HG03442 (cell line): Measurements from ENCODE around the gene CYTH1.

Experiments
- ATAC-seq: cut with Tn5 transposase; IDR thresholded peaks from one replicate; pipeline ENCODE4 v1.9.1; 2021; ENCODE audit warnings: mild to moderate bottlenecking, moderate library complexity; ENCODE audit not compliant: unreplicated experiment

The CYTH1 gene

DNA sequence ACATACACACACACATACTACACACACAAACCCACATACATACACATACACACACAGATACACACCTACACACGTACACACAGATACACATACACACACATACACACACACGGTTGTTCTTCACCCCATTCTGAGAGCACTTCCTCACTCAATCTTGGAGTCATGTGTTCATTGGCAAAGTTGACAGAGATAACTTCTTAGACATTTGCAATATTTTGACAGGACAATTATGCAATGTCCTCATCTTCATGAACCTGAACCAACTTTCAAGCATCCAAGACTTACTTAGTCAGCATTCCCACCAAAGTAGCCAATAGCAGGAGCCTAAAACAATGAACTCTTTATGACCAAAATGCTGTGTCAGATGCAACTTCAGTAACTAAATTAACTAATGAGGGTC lies 127.7 kb downstream of the CYTH1 start:
- ATAC-seq, result no peak

DNA sequence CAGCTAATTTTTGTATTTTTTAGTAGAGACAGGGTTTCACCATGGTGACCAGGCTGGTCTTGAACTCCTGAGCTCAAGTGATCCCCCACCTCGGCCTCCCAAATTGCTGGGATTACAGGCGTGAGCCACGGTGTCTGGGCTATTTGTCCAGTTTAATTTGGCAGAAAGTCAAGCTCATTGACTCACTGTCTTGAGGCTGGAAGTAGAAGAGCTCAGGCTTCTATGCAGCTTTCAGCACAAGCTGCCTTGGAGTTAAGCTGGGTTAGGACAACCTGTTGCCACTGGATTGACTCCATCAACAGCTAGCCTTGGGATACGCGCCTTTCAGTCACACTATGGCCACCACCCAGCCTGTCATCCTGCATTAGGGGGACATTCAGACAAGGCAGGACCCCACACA lies 128.7 kb downstream of the CYTH1 start:
- ATAC-seq, result no peak

DNA sequence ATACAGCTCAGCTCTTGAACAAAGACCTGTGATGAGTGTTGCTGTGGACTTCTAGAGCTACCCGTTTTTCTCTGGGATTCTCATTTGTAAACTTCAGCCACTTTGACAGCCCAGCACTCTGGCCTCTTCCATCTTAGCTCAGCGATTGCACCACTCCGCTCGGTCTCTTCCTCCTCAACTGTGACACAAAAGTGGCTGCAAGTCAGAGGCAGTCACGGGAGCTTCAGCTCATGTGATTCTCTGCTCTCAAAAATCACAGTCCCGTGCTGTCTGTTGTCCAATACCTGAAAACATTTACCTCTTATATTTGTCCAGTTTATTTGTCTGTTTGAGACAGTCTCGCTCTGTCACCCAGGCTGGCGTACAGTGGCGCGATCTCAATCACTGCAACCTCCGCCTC lies 129.2 kb downstream of the CYTH1 start:
- ATAC-seq, result no peak

DNA sequence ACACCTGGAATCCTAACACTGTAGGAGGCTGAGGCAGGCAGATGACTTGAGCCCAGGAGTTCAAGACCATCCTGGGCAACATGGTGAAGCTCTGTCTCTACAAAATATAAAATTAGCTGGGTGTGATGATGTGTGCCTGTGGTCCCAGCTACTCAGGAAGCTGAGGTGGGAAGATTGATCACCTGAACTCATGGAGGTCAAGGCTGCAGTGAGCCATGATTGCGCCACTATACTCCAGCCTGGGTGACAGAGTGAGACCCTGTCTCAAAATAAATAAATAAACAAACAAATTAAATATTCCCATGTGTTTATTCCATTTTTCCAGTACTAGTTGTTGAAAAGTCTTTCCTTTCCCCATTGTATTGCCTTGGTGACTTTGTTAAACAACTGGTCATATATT lies 130.0 kb downstream of the CYTH1 start:
- no peak for ATAC-seq

DNA sequence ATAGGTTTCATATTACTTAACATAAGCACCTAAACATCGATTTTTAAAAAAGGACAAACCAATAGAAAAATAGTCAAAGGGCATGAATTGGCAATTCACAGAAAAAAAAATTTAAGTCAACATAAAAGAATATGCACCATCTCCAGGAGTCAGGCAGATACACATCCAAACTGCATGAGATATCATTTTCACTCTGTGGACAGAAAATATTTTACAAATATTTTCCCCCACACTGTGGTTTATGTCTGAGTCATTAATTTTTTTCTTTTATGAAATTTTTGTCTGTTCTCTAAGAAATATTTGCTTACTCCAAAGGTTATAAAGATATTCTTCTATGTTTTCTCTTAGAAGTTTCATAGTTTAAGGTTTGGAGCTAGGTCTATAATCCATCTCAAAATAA lies 130.5 kb downstream of the CYTH1 start:
- no peak for ATAC-seq

DNA sequence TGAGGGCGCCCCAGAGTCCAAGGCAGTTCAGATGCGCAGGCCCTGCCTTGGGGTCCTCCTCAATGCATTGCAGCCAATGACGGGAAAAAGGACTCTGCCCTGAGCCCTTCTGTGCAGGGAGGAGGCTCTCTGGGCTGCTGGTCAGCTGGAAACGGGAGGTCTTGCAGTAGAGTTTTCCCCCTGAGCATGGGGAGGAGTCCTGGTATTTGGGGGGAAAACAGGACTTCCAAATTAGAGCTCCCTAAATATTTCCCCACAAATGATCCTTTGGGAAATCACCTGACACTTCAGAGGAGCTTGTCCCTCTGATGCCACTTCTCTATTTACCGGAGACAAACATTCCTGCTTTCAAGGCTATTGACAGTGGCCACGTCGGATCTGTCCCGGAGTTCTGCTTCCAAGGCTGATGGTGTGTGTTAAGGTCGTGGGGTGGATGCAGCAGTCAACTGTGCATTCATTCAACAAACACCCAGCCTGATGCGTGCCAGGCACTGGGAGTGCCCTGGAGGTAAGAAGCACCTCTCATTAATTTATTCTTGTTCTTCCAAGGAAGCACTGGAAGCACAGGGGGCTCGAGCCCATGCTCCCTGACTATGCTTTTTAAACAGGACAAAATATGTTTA lies 131.9 kb downstream of the CYTH1 start:
- no peak for ATAC-seq

DNA sequence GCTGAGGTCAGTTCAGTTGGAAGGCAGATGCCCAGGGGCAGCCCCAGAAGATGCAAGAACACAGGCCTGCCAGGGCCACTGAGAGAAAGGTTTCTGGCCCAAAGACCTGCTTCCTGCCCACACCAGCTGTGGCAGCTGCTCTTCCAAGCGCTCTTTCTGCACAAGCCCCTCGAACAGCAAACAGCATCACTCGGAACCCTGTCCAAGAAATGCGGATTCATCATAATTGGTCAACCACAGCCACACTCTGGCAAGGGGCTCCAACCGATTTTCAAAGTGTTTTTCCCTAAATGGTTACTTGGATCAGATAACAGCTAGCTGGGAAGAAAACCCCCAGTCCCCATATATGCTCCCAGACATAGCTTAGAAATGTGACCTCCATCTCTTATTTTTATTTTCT lies 133.8 kb downstream of the CYTH1 start:
- no peak for ATAC-seq

DNA sequence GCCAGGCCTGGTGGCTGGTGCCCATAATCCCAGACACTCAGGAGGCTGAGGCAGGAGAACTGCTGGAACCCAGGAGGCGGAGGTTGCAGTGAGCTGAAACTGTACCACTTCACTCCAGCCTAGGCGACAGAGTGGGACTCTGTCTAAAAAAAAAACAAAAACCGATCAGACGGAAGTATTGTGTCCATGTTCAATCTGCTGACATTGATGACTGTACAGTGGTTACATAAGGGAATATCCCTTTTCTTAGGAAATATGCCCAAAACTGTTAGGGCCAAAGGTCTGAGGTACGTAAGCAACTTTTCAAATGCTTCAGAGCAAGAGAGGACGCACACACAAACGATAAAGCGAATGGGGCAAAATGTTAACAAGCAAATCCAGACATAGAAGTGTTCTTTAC lies 135.0 kb downstream of the CYTH1 start:
- ATAC-seq, result no peak

DNA sequence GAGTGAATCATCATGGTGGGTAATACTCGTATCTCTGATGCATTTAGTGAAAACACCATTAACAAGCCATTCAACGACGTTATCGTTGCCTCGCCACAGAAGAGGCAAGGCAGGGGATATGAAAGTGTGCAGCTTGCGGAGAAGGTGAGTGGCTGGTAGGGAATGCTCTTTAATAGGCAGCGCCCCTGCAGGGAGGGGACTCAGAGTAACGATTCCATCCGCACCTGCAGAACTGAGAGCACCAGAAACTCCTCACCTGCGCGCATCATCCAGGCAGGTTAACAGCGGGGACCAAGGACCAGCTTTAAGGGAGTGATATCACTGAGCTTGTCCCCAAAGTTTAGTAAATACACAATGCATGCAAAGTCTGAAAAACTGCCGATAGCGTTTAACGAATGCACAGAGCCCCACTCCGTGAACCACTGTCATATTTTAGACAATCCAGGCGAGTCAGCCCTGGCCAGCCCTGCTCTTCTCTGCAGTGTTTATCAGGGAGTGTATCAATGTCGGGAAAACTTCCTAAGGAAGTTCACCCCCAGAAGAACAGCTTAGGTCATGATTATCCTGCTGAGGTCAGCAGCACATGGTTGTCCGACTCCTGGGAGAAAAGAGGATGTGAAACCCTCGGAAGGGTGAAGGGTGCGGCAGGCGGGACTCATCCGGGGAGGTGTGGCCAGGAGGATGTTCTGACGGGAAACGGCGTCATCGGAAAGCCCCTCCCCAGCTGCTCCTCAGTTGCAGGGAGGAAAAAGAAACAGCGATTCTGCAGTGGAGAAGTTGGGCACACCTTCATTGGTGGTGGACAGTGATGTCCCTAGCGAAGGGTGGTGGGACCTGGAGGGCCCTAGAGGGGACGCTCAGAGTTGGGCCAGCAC lies 136.4 kb downstream of the CYTH1 start:
- ATAC-seq, result peak; percentile 64

DNA sequence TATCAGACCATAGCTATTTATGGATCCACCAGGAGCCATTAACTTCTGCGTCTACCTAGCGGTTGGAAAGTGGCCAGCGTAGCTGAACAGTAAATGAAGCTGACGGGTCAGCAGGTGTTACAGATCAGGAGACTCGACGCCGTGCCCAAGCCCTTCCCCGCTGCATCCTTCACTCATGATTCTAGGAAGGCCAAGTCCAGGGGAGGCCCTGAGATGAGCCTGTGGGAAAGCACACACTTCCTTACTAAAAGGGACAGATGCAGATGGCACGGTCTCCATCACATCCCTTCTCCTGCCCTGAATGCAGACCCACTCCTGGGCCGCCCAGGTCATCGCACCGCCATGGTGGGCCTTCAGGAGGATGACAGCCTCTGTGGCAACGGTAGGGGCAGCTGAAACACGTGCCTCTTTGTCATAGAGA lies 137.1 kb downstream of the CYTH1 start:
- ATAC-seq, result no peak

DNA sequence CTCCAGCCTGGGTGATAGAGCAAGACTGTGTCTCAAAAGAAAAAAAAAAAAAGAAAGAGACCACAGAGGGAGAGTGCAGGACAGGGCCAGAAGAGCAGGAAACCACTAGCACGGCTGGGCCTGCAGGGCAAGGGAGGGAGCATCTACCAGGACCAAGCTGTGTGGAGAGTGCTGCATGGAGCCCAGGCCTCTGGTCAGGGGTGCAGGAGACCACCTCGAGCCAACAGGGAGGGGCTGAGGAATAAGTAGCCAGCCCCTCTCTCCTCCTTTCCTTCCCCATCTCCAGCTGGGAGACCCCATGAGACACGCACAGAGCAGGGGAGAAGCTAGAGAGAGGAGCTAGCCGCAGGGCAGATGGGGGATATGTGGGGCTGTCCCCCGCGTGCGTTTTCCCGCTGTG lies 137.8 kb downstream of the CYTH1 start:
- ATAC-seq, result no peak

DNA sequence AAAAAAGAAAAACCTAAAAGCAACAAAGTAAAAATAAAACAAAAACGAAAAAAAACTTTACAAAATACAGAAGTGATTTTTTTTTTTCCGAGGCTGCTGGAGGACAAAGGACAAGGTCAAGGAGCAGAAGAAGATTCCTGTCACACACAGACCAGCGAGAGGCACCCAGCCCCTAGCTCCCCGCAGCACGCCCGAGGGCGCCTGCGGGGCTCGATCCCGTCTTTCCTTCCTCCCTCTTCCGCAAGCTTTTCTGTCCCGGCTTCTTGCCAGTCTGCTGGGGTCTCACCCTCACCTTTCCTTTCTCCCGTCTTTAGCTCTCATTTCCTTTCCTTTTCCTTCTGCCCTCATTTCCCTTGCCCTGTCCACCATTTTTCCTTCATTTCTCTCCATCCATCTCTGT lies 138.7 kb downstream of the CYTH1 start:
- no peak for ATAC-seq

DNA sequence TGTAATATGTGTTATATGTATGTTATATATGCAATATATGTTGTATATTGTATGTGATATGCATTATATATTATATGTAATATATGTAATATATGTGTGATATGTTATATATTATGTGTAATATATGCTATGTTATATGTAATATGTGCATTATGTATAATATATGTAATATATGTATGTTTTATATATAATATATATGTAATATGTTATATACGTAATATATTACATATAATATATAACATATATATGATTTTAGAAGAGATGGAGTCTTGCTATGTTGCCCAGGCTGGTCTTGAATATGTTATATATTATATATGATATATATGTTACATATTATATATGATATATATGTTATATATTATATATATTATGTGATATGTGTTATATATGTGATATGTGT lies 139.4 kb downstream of the CYTH1 start:
- no peak for ATAC-seq

DNA sequence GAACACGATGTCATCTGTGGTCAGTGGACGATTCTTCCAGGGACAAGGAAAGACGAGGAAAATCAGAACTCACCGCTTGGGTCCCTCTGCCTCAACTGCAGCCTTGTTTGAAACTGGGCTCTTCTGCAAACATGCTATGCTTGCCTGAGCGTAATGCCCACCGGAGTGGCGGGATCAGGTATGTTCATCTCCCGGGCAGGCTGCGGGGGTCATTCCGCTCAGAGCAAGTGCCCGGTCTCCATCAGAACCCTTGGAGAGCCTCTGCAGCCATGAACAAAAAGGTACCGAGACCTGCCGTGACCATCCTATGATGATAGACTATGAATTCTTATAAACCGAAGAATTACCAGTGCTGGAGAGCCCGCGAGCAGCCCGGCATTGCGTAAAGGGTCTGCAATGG lies 140.4 kb downstream of the CYTH1 start:
- ATAC-seq, result no peak

DNA sequence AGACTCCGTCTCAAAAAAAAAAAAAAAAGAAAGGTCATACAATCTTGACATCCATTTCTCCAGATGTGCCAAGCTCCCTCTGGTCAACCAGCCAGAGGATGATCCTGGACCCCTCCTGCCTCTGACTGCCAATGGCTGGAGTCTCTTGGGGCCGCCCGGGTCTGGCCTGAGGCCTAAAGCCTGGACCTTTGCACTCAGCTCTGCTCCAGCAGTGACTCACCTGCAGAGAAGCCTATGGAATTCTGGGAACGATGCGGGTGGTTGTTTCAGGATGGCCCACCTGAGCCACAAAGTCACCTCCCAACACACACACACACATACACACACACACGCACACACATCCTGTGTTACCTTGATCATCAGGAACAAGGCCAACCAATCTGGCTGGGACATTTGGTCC lies 140.8 kb downstream of the CYTH1 start:
- ATAC-seq, result no peak

DNA sequence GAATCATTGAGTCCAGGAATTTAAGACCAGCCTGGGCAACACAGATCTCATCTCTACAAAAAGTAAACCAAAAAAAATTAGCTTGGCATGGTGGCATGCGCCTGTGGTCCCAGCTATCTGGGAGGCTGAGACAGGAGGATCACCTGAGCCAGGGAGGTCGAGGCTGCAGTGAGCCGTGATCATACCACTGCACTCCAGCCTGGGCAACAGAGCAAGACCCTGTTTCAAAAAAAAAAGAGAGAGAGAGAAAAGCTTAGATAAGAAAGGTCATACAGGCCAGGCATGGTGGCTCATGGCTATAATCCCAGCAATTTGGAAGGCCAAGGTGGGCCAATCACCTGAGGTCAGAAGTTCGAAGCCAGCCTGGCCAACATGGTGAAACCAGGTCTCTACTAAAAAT lies 141.4 kb downstream of the CYTH1 start:
- no peak for ATAC-seq

DNA sequence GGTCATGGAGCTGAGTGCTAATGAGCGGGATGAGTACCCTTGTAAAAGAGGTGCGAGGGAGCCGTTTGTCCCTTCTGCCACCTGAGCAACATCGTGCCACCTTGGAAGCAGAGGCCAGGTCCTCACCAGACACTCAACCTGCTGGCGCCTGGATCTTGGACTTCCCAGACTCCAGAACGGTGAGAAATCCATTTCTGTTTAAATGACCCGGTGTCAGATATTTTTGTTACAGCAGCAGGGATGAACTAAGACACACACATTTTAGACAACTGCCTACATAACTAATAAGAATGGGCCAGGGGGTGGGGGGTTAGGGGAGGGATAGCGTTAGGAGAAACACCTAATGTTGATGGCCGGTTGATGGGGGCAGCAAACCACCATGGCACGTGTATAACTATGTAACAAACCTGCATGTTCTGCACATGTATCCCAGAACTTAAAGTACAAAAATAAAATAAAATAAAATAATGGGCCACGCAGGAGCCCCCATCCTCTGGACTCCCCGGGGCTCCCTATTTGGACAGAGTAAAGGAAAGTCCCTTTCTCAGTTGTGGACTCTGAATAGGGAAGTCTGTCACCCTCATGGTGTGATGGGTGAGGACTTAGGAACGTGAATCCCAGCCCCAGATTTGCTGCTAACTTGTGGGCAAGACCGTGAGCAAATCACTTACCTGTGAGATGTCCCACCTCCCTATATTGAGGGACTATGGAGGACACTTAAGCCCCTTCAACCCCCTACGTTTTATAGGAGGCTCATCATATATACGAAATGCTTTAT lies 144.2 kb downstream of the CYTH1 start:
- ATAC-seq, result no peak

DNA sequence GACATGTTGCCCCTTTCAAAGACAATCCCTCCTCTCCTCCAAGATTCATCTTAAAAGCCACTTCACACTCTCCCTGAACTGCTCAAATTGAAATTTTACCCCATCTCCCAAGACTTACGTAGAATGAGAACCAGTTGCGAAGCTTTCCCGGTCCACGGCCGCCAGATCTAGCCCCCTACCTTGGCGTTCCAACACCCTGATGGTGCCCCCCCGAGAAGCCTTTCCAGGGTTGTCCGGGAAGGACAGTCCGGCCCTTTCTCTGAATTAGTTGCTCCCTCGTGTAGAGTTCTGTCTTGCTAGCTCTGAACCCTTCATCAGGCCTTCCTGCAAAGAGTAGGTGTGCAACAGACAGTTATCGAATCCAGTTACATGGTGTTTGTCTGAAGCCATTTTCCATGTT lies 144.9 kb downstream of the CYTH1 start:
- no peak for ATAC-seq

DNA sequence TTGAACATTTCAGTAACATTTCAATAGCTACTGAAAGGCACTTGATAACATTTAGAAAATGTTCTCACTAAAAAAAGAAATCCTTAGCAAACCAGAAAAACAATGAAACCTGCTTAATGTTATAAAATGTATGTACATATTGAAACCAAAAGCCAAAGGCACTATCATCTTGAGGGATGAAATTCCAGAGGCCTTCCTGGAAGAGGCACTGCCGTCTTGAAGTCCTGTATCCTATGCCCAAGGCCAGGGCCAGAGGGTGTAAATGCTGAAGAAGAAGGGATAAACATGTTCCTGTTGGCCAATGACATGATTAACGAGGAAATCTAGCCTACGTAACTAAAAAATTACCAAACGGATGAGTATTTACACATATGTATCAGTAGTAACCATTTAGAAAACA lies 147.9 kb downstream of the CYTH1 start:
- no peak for ATAC-seq

DNA sequence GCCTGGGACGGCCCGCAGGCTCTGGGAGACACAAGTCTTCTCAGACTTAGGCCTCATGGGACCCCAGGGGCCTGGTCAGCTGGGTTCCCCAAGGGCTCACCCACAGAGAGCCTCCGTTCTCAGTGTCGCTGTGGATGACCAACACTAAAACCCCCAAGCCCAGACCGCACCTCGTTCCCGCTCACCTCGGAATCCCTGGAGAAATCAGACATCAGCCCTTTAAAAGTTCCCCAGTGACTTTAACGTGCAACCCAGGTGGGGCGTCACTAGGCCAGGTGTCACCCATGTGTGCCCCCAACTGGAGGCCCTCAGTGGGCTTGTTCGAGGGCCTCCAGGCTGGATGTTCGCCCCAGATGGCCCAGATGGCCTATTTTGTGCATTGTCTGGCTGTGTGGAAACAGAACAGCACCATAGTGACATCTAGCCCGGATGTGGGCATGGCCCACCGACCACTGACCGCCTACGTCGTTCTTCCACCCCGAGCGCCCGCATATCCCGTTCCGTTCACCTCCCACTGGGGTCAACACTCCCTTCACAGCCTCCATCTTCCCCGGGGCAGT lies 152.6 kb downstream of the CYTH1 start:
- ATAC-seq, result no peak
